ENCODE results near the gene APOLD1. TPM values are rescaled to one million over a fixed set of nuclear protein-coding genes. Genes with fewer than 3 reads are reported as not detected.

The APOLD1 gene
- total RNA-seq, 1 donor from 2014 or later, result 10.5 TPM

DNA sequence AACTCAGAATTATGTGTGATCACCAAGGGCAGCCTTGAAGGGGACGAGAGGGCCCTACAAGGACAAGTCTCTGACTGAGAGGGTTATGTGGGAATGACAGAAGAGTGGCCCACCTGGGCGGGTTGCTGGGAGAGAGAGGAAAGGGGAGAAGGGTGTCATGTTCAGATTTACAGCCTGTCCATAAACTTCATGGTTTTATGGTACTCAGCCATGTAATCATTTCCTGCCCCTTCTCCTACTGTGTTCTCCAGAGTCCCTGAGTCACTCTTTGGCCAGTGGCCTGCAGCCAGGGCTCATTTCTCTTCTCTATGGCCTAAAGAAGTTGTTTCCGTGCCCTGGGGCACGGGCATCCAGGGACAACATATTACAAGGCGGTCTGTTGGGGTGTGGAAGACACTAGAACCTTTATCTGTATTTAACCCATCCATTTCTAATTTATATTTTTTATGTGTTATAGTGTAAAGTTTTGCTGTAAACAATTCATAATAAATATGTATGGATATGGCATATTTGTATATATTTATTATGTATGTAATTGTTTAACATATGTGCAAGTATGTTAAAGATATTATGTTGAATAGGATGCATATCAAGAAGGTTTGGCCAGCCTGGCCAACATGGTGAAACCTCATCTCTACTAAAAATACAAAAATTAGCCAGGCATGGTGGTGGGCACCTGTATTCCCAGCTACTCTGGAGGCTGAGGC is 54.6 kb downstream of the APOLD1 start:
- peaks cover 40% of the 10 kb centered on the region for H3K4me1 Mint-ChIP-seq (ENCODE audit: unreplicated experiment)
- H3K27me3 Mint-ChIP-seq (ENCODE audit: unreplicated experiment), result no peaks in the 10 kb centered on the region
- no peak for TF ChIP-seq CTCF (IDR thresholded peaks at IDR 0.05)
- no peak for DNase-seq (ENCODE audit: extremely low spot score, unreplicated experiment)
- no peaks in the 10 kb centered on the region for H3K9me3 Mint-ChIP-seq (ENCODE audit: unreplicated experiment)
- no peaks in the 10 kb centered on the region for H3K36me3 Mint-ChIP-seq (ENCODE audit: unreplicated experiment)
- peak overlapping the region; percentile 88 for H3K27ac Mint-ChIP-seq (ENCODE audit: unreplicated experiment)
- H3K4me3 Mint-ChIP-seq (ENCODE audit: unreplicated experiment), result no peak overlapping the region

DNA sequence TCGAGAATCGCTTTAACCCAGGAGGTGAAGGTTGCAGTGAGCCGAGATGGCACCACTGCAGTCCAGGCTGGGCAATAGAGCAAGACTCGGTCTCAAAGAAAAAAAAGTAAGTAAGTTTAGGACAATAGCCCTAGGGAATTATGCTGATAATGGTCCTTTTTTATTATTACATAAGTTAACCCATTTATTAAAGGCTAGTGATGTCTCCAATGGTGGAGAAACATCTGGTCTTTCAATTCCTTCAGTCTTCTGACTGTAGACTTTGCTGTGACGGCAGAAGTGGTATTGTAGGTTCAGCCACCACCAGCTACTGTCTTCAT is 55.1 kb downstream of the APOLD1 start:
- Mint-ChIP-seq H3K4me1 (ENCODE audit: unreplicated experiment) (peaks cover 45% of the 10 kb centered on the region), H3K27me3 (ENCODE audit: unreplicated experiment) (no peaks in the 10 kb centered on the region), H3K4me3 (ENCODE audit: unreplicated experiment) (no peak overlapping the region), H3K9me3 (ENCODE audit: unreplicated experiment) (no peaks in the 10 kb centered on the region), H3K36me3 (ENCODE audit: unreplicated experiment) (no peaks in the 10 kb centered on the region), H3K27ac (ENCODE audit: unreplicated experiment) (no peak overlapping the region)
- no peak for DNase-seq (ENCODE audit: extremely low spot score, unreplicated experiment)
- TF ChIP-seq CTCF (IDR thresholded peaks at IDR 0.05), result no peak

Small RNA genes within 50 kb of the gene (microRNA-seq; reads per million reads assigned to microRNA genes)
- not detected for gene MIR613 (ENCODE audit: unreplicated experiment)

Other genes with a start within 250 kb of the APOLD1 start
- 9.6 and 10.3 TPM in 2 replicates for gene DUSP16, start 222.8 kb upstream of the APOLD1 start, total RNA-seq
- 15.1 and 16.3 TPM in 2 replicates for gene CREBL2, start 173.8 kb upstream of the APOLD1 start, total RNA-seq
- 0.84 TPM in 1 of 2 replicates, not detected in the other for gene GPR19, start 89.5 kb upstream of the APOLD1 start, total RNA-seq
- gene CDKN1B, start 68.3 kb upstream of the APOLD1 start, total RNA-seq, result 76.4 and 78.9 TPM in 2 replicates
- 47.3 and 48.0 TPM in 2 replicates for gene DDX47, start 27.7 kb downstream of the APOLD1 start, total RNA-seq
- 25.7 and 27.3 TPM in 2 replicates for gene GPRC5A, start 105.9 kb downstream of the APOLD1 start, total RNA-seq
- gene GPRC5D, start 166.5 kb downstream of the APOLD1 start, total RNA-seq, result not detected in 2 replicates
- 54.8 and 56.7 TPM in 2 replicates for gene HEBP1, start 214.6 kb downstream of the APOLD1 start, total RNA-seq

Data from osteocyte (in vitro differentiated cells).